ENCODE measurements around the gene IGFN1. TPM values are rescaled to one million over a fixed set of nuclear protein-coding genes. Genes with fewer than 3 reads are reported as not detected.

The IGFN1 gene
- total RNA-seq, 1 experiment from 2014 or later, result not detected

DNA sequence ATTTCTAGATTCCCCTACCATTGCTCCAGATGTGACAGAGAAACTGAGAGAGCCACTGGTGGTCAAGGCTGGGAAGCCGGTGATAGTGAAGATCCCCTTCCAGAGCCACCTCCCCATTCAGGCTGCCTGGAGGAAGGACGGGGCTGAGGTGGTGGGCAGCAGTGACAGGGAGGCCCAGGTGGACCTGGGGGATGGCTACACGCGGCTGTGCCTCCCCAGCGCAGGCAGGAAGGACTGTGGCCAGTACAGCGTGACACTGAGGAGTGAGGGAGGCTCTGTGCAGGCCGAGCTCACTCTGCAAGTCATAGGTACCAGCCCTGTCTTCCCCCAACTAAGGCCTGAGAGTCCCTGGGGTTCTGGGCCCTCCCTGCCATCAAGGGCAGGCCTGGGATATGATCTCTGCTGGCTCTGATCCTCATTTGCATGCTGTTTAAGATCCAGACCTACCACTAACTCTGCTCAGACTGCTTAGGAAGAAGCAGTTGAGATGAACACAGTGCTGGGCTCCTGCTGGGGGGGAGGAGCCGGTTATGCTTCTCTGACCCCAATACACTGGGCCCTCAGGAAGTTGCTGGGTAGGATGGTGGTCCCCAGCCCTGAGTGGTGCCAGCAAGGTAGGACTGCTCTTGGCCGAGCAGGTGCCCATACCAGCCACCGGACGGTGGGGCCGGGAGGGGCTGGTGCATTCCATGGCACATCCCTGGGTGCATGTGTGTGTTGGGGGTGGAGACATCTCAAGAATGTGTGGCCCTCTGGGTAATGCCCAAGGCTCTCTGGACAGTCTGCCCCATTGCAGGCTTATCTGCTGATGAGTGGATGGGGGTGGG lies 25.1 kb downstream of the IGFN1 start:
- Histone ChIP-seq H3K23ac (ENCODE audit: insufficient read length, low read depth, low read length) (no peak overlapping the region), H3K27me3 (ENCODE audit: insufficient read depth, low read length) (no peaks in the 10 kb centered on the region), H2BK20ac (ENCODE audit: low read depth, low read length, poor library complexity, severe bottlenecking) (no peak overlapping the region), H4K5ac (ENCODE audit: insufficient read length, low read depth, low read length) (no peak overlapping the region), H3K14ac (ENCODE audit: insufficient read depth, low read length) (no peak overlapping the region), H2BK12ac (ENCODE audit: insufficient read length, low read depth, low read length) (no peak overlapping the region), H4K20me1 (ENCODE audit: control insufficient read depth, insufficient read depth, insufficient read length) (no peaks in the 10 kb centered on the region), H2AK5ac (ENCODE audit: insufficient read length, low read length) (no peak overlapping the region), H3K23me2 (ENCODE audit: insufficient read length, low read depth, low read length, poor library complexity, severe bottlenecking) (no peaks in the 10 kb centered on the region), H2BK15ac (ENCODE audit: low read depth, low read length) (no peak overlapping the region), H3K56ac (ENCODE audit: insufficient read length, low read depth, low read length) (no peak overlapping the region), H3K4ac (ENCODE audit: low read depth, low read length) (no peak overlapping the region), H2BK5ac (ENCODE audit: insufficient read length, low read length) (no peak overlapping the region), H3K9ac (ENCODE audit: extremely low read depth, insufficient read length, low read length) (no peak overlapping the region), H4K8ac (replicated peaks; ENCODE audit: insufficient read length, low read depth, low read length) (no peak overlapping the region), H4K91ac (ENCODE audit: insufficient read length, low read depth, low read length) (no peak overlapping the region), H3K27ac (ENCODE audit: insufficient read length, low read depth, low read length) (no peak overlapping the region), H3K18ac (ENCODE audit: insufficient read length, low read depth, low read length) (no peak overlapping the region), H3T11ph (ENCODE audit: low read length) (no peak overlapping the region), H2AFZ (ENCODE audit: low read length) (no peak overlapping the region), H3K4me1 (ENCODE audit: insufficient read depth, low read length) (no peaks in the 10 kb centered on the region), H2BK120ac (ENCODE audit: low read depth, low read length, poor library complexity, severe bottlenecking) (no peak overlapping the region), H3K9me3 (ENCODE audit: control insufficient read depth, low read depth, low read length) (no peaks in the 10 kb centered on the region), H3K79me2 (ENCODE audit: insufficient read depth, low read length) (no peaks in the 10 kb centered on the region), H3K4me2 (ENCODE audit: insufficient read depth, insufficient read length, low read length) (no peak overlapping the region), H3K79me1 (ENCODE audit: insufficient read depth, low read depth, low read length, poor library complexity, severe bottlenecking) (no peaks in the 10 kb centered on the region)
- TF ChIP-seq, protein P1, sequence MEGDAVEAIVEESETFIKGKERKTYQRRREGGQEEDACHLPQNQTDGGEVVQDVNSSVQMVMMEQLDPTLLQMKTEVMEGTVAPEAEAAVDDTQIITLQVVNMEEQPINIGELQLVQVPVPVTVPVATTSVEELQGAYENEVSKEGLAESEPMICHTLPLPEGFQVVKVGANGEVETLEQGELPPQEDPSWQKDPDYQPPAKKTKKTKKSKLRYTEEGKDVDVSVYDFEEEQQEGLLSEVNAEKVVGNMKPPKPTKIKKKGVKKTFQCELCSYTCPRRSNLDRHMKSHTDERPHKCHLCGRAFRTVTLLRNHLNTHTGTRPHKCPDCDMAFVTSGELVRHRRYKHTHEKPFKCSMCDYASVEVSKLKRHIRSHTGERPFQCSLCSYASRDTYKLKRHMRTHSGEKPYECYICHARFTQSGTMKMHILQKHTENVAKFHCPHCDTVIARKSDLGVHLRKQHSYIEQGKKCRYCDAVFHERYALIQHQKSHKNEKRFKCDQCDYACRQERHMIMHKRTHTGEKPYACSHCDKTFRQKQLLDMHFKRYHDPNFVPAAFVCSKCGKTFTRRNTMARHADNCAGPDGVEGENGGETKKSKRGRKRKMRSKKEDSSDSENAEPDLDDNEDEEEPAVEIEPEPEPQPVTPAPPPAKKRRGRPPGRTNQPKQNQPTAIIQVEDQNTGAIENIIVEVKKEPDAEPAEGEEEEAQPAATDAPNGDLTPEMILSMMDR (conservative IDR thresholded peaks at IDR 0.05), result no peak
- WGBS (ENCODE audit: extremely low coverage, insufficient read length, low lambda C conversion rate), result no CpG with 5 or more reads among the region's 12 CpGs
- DNase-seq, result no peak
- Mint-ChIP-seq H3K36me3 (ENCODE audit: insufficient read depth in 1 of 3, low read depth in 3 of 3) (no peaks in the 10 kb centered on the region; a peak in 1 of 7 replicates), H3K27me3 (ENCODE audit: low read depth) (peaks cover 17% of the 10 kb centered on the region), H3K27ac (peak overlapping the region in 1 of 3 experiments; percentile 10; a peak in 2 of 7 replicates), H3K4me1 (peaks cover 6 to 9% of the 10 kb centered on the region in 2 experiments; a peak in 3 of 4 replicates), H3K4me3 (no peak overlapping the region), H3K9me3 (no peaks in the 10 kb centered on the region)
